HG03095 (cell line): ENCODE results near the gene SOX5.
A peak's percentile ranks its signal among the peaks of the same experiment; 100 is the strongest.
"Not testable (repeated sequence)": the region's sequence is repeated elsewhere in the genome, so short reads cannot be mapped to it uniquely, and the experiment has no call there.

ENCODE experiments used
- ATAC-seq: cut with Tn5 transposase; IDR thresholded peaks from one replicate; pipeline ENCODE4 v1.9.1; 2021; ENCODE audit warnings: moderate library complexity; ENCODE audit not compliant: unreplicated experiment

SOX5 gene

GRCh38 chr12:23555180-23555824 lies 394.2 kb downstream of the SOX5 start:
- no peak for ATAC-seq

- no peak for ATAC-seq
These were observed 397.1 kb downstream of the SOX5 start for GRCh38 chr12:23552417-23552816.

- ATAC-seq: no peak
These were observed 398.7 kb downstream of the SOX5 start for GRCh38 chr12:23550753-23551152.

GRCh38 chr12:23548742-23549141 lies 400.7 kb downstream of the SOX5 start:
- ATAC-seq: no peak

GRCh38 chr12:23546756-23547155 lies 402.7 kb downstream of the SOX5 start:
- no peak for ATAC-seq

DNA sequence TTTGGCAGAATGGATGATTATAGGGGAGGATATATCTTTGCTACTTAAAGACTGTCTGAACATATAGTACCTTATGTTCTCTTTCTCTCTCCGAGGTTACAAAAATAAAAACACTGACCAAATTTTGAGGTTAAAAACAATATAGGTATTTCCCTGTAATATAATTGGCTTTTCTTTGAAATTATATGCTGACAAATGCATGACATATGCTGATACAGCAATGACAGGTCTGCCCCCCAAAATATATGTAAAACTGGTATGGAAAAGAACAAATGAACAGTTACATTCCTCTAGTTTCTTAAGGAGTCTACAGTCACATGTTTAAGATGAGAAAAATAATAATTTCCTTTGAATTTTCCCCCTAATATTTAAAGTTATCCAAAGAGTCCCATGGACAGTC lies 405.7 kb downstream of the SOX5 start:
- no peak for ATAC-seq

DNA sequence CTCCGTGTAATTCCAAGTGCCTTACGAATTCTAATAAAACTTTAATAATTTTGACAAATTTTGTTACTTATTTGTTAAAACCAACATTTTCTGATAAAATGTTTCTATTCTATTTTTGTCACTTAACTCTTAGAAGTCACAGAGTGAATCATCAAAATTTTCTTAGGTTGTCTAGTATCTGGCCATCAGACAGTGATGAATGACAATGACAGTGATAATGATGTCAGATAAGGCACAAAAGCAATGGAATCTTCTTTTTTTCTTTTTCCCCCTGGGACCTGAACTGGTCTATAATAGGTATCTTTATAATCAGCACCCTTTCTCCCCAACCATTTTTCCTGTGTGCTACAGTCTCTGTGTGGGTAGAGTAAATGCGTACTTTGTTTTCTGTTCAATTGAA lies 407.3 kb downstream of the SOX5 start:
- ATAC-seq: no peak

DNA sequence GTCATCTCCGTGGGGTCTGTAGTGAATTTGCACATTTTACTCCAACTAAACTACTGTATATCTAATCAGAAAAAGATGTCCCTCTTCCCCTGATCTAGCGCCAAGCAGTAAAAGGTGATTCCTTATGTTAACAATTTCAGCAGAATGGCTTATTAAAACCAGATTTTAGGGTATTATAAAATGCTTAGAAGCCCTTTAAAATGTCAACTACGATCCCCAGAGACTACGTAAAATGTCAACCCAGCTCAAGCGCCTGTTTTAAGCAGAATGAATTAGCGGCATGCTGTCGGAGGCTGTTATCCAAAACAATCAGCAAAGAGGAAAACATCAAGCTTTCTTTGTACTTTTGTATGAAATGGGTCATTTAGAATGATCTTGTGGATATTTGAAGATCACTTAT lies 408.9 kb downstream of the SOX5 start:
- ATAC-seq: no peak

DNA sequence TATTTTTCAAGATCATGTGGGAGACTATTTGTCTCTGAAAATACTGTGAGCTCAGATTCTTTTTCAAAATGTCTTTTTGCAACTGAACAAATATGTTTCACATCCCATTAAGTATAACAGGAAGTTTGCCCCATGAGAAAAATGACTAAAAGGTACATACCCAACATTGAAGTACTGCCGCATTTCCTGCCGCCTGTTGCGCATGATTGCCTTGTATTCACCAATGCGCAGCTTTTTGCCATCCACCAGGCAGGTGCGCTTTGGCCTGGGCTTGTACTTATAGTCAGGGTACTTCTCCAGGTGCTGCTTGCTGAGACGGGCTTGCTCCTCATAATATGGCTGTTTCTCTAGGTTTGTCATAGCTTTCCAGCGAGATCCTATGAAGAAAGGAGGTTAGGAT lies 413.2 kb downstream of the SOX5 start:
- ATAC-seq: peak; percentile 89

DNA sequence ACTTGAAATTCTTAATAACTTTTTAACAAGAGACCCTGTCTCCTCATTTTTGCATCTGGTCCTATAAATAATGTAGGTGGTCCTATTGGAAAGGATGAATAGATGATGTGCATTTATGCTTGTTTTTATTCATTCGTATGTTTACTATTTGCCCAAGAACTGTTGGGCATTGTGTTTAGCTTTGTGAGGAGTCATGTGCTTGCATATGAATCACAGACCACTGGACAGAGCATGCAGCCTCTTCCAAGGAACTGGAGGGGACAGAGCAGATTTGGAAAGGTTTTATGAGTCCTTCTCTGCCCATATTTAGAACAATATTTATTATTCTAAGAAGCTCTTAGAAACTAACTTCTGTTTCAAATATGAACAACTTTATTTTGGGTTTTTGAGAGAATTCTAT lies 414.0 kb downstream of the SOX5 start:
- ATAC-seq: no peak

GRCh38 chr12:23534196-23534595 lies 415.3 kb downstream of the SOX5 start:
- no peak for ATAC-seq

GRCh38 chr12:23533699-23534098 lies 415.8 kb downstream of the SOX5 start:
- ATAC-seq: no peak

- ATAC-seq: no peak
These were observed 416.2 kb downstream of the SOX5 start for GRCh38 chr12:23533265-23533664.

DNA sequence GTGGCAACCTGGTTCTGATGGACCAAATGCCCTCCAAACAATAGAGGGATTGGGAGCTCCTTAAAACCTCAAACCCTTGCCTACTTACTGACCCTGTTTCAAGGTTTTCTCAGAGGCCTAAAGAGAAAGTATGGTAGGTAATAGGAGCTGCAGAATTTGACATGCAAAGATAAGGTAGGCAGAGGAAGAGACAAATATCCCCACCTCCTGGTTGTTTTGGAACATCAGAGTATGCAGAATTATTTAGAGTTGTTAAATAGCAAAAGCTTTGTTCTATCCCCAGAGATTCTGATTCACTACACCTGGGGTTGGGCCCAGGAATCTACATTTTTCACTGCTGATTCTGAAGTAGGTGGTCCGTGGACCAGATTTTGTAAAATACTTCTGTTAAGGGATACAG lies 421.2 kb downstream of the SOX5 start:
- no peak for ATAC-seq

GRCh38 chr12:23525450-23526072 lies 423.9 kb downstream of the SOX5 start:
- ATAC-seq: no peak

GRCh38 chr12:23523339-23523738 lies 426.1 kb downstream of the SOX5 start:
- no peak for ATAC-seq

DNA sequence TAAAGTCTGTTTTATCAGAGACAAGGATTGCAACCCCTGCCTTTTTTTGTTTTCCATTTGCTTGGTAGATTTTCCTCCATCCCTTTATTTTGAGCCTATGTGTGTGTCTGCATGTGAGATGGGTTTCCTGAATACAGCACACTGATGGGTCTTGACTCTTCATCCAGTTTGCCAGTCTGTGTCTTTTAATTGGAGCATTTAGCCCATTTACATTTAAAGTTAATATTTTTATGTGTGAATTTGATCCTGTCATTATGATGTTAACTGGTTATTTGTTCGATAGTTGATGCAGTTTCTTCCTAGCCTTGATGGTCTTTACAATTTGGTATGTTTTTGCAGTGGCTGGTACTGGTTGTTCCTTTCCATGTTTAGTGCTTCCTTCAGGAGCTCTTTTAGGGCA lies 430.0 kb downstream of the SOX5 start:
- ATAC-seq: not testable (repeated sequence)

DNA sequence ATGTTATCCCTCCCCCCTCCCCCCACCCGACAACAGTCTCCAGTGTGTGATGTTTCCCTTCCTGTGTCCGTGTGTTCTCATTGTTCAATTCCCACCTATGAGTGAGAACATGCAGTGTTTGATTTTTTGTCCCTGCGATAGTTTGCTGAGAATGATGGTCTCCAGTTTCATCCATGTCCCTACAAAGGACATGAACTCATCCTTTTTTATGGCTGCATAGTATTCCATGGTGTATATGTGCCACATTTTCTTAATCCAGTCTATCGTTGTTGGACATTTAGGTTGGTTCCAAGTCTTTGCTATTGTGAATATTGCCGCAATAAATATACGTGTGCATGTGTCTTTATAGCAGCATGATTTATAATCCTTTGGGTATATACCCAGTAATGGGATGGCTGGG lies 433.7 kb downstream of the SOX5 start:
- ATAC-seq: not testable (repeated sequence)

GRCh38 chr12:23510484-23510883 lies 439.0 kb downstream of the SOX5 start:
- no peak for ATAC-seq

GRCh38 chr12:23509832-23510231 lies 439.6 kb downstream of the SOX5 start:
- ATAC-seq: not testable (repeated sequence)

GRCh38 chr12:23507785-23508184 lies 441.7 kb downstream of the SOX5 start:
- not testable (repeated sequence) for ATAC-seq

- ATAC-seq: not testable (repeated sequence)
These were observed 443.7 kb downstream of the SOX5 start for GRCh38 chr12:23505736-23506135.
